GM21423 (cell line): Measurements from ENCODE around the gene ANKRD29.

Experiments
- ATAC-seq: cut with Tn5 transposase; IDR thresholded peaks from one replicate; pipeline ENCODE4 v1.9.1; 2021; ENCODE audit warnings: mild to moderate bottlenecking, moderate library complexity; ENCODE audit not compliant: unreplicated experiment

Gene ANKRD29

GRCh38 chr18:23662309-23663263 is at the start of gene ANKRD29:
ANKRD29 (minus strand) TSS chr18:23662911; CDS start chr18:23662730, 181 bp downstream.
- no peak for ATAC-seq

- ATAC-seq = no peak
These were observed 49.7 kb upstream of the ANKRD29 start for GRCh38 chr18:23712445-23712844.

- no peak for ATAC-seq
These were observed 48.7 kb upstream of the ANKRD29 start for GRCh38 chr18:23711426-23711825.

- no peak for ATAC-seq
These were observed 48.2 kb upstream of the ANKRD29 start for GRCh38 chr18:23710946-23711345.

GRCh38 chr18:23710068-23710527 is 47.4 kb upstream of the ANKRD29 start:
- no peak for ATAC-seq

GRCh38 chr18:23706971-23707640 is 44.4 kb upstream of the ANKRD29 start:
- ATAC-seq = no peak

- no peak for ATAC-seq
These were observed 42.1 kb upstream of the ANKRD29 start for GRCh38 chr18:23704806-23705205.

- ATAC-seq = no peak
These were observed 41.3 kb upstream of the ANKRD29 start for GRCh38 chr18:23703987-23704384.

GRCh38 chr18:23703057-23703986 is 40.6 kb upstream of the ANKRD29 start:
- no peak for ATAC-seq

- ATAC-seq = no peak
These were observed 39.9 kb upstream of the ANKRD29 start for GRCh38 chr18:23702606-23703005.

GRCh38 chr18:23701544-23702064 is 38.9 kb upstream of the ANKRD29 start:
- no peak for ATAC-seq

GRCh38 chr18:23701017-23701416 is 38.3 kb upstream of the ANKRD29 start:
- no peak for ATAC-seq

- no peak for ATAC-seq
These were observed 32.1 kb upstream of the ANKRD29 start for GRCh38 chr18:23694637-23695430.

- no peak for ATAC-seq
These were observed 31.1 kb upstream of the ANKRD29 start for GRCh38 chr18:23693846-23694245.

GRCh38 chr18:23690505-23691068 is 27.9 kb upstream of the ANKRD29 start:
- ATAC-seq = no peak

GRCh38 chr18:23689616-23690504 is 27.1 kb upstream of the ANKRD29 start:
- peak; percentile 28 for ATAC-seq

- ATAC-seq = peak; percentile 58
These were observed 26.4 kb upstream of the ANKRD29 start, which contains the start of gene LAMA3 for GRCh38 chr18:23689031-23689615. LAMA3 (plus strand) TSS chr18:23689453; CDS start chr18:23689684, 231 bp downstream.

- no peak for ATAC-seq
These were observed 25.8 kb upstream of the ANKRD29 start for GRCh38 chr18:23688528-23688927.
